ELF-1 (cell line): ENCODE measurements around the gene MICAL3.
"Not testable (repeated sequence)": the region's sequence is repeated elsewhere in the genome, so short reads cannot be mapped to it uniquely, and the experiment has no call there.

ENCODE experiments used
- DNase-seq: peaks from one replicate; pipeline ENCODE4 v3.0.0-alpha.2; 2016; ENCODE audit warnings: low read depth, low spot score

Gene MICAL3

GRCh38 chr22:17891481-17892167, 132.7 kb downstream of the MICAL3 start:
- DNase-seq = peak; percentile 50

GRCh38 chr22:17890892-17891291, 133.5 kb downstream of the MICAL3 start:
- no peak for DNase-seq

GRCh38 chr22:17890245-17890671, 134.1 kb downstream of the MICAL3 start:
- no peak for DNase-seq

GRCh38 chr22:17888855-17889254, 135.5 kb downstream of the MICAL3 start:
- DNase-seq = peak; percentile 73

GRCh38 chr22:17888439-17888838, 135.9 kb downstream of the MICAL3 start:
- no peak for DNase-seq

- DNase-seq = no peak
These were observed 139.5 kb downstream of the MICAL3 start for GRCh38 chr22:17884893-17885292.

GRCh38 chr22:17884084-17884483, 140.3 kb downstream of the MICAL3 start:
- no peak for DNase-seq

GRCh38 chr22:17883356-17883755, 141.0 kb downstream of the MICAL3 start:
- DNase-seq = no peak

- no peak for DNase-seq
These were observed 141.6 kb downstream of the MICAL3 start for GRCh38 chr22:17882727-17883126.

GRCh38 chr22:17882162-17882561, 142.2 kb downstream of the MICAL3 start:
- no peak for DNase-seq

- no peak for DNase-seq
These were observed 143.0 kb downstream of the MICAL3 start for GRCh38 chr22:17881366-17881765.

- DNase-seq = no peak
These were observed 143.9 kb downstream of the MICAL3 start for GRCh38 chr22:17880468-17880867.

GRCh38 chr22:17880020-17880419, 144.3 kb downstream of the MICAL3 start:
- DNase-seq = no peak

GRCh38 chr22:17878941-17879340, 145.4 kb downstream of the MICAL3 start:
- no peak for DNase-seq

- DNase-seq = no peak
These were observed 146.1 kb downstream of the MICAL3 start for GRCh38 chr22:17878186-17878694.

GRCh38 chr22:17876878-17877855, 147.2 kb downstream of the MICAL3 start:
- not testable (repeated sequence) for DNase-seq

- no peak for DNase-seq
These were observed 148.0 kb downstream of the MICAL3 start for GRCh38 chr22:17876306-17876831.

GRCh38 chr22:17875631-17876030, 148.7 kb downstream of the MICAL3 start:
- DNase-seq = no peak

- no peak for DNase-seq
These were observed 149.2 kb downstream of the MICAL3 start for GRCh38 chr22:17875156-17875555.

GRCh38 chr22:17874231-17874905, 150.0 kb downstream of the MICAL3 start:
- no peak for DNase-seq

GRCh38 chr22:17873804-17874203, 150.6 kb downstream of the MICAL3 start:
- no peak for DNase-seq

GRCh38 chr22:17873116-17873515, 151.2 kb downstream of the MICAL3 start:
- DNase-seq = no peak
